HG02642 (cell line): ENCODE data around the gene CAPN8.

Experiments used
- ATAC-seq: cut with Tn5 transposase; IDR thresholded peaks from one replicate; pipeline ENCODE4 v1.9.1; 2021; ENCODE audit warnings: mild to moderate bottlenecking; ENCODE audit not compliant: unreplicated experiment, poor library complexity

CAPN8 gene

GRCh38 chr1:223665592-223666312 lies at the start of gene CAPN8:
Gene CAPN8, minus strand, starts transcription at chr1:223665701. Its CDS starts 55 bp downstream, at chr1:223665646.
- no peak for ATAC-seq

- no peak for ATAC-seq
Observed at GRCh38 chr1:223714849-223715603, 49.5 kb upstream of the CAPN8 start.

DNA sequence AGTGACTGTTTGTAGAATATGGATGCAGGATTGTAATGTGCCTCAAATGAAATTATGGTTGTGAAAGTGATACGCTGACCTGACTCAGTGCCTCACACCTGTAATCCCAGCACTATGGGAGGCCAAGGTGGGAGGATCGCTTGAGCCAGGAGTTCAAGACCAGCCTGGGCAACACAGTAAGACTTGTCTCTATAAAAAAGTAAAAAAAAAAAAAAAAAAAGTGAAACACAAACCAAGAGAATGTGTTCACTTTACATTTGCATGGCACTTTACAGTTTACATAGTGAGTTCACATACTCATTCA lies 48.9 kb upstream of the CAPN8 start:
- no peak for ATAC-seq

DNA sequence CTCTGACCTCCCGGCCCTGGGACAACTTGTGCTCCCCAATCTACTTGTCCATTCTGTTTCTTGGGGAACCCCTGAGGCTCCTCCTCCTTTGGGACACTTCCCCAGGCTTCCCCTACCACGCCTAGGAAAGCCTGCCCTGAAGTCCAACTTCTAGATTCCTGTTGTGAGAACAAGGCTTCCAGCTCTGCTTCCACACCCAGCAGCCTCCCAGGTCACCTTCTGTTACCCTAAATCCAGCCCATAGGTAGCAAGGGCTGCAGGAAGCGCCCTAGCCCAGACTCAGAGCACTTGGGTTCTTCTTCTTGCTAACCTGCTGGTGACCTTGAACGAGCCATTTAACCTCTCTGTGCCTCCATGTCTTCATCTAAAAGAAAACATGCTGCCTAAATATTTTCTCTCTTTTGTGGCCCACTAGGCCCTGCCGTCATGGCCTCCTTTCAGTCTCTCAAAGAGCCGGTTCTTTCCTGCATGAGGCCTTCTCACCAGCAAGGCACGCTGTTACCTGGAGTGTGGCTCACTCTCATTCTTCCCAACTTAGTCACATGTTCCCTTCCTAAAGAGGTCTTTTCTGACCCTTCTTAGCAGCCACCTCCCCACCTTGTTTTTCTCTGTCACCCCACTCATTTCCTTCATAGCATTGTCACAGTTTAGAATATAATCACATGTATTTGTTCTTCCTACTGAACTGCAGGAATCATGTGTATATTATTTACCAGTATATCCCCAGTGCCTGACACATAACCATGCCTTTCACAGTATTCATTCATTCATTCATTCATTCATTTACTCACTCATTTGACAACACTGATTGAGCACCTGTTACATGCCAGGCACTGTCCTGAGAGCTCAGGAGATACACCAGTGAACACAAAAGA lies 48.3 kb upstream of the CAPN8 start:
- ATAC-seq: no peak

DNA sequence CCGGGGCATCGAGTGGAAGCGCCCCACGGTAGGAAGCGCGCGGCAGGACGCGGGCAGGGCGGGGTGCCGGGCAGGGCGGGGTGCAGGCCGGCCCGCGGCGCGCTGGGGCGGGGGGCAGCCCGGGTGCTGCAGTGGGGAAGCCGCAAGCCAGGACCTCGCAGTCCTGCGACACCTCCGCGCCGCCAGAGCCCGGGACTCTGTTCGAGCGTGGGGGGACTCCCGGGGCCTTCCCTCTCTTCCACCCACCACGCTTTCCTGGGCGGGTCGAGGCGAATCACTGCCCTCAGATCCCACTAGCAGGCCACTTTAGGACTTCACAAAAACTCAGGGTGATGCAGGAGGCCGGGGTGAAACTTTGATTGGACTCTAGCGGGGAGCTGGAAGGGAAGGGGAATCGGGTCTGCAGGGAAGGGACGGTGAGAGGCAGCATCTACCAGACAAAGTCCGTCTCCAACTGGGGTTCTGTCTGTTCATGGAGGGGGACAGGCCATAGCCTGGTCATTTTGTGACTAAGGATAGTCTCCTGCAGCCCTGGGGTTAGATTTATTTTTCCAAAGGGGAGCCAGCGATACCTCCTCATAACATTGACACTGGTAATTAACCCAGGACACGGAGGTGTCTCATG lies 47.5 kb upstream of the CAPN8 start:
- ATAC-seq: peak; percentile 38

- ATAC-seq: peak; percentile 77
Observed at GRCh38 chr1:223712194-223712849, 46.8 kb upstream of the CAPN8 start, which contains the start of gene CAPN2. Gene CAPN2, plus strand, starts transcription at chr1:223712539. Its CDS starts 102 bp downstream, at chr1:223712641.

DNA sequence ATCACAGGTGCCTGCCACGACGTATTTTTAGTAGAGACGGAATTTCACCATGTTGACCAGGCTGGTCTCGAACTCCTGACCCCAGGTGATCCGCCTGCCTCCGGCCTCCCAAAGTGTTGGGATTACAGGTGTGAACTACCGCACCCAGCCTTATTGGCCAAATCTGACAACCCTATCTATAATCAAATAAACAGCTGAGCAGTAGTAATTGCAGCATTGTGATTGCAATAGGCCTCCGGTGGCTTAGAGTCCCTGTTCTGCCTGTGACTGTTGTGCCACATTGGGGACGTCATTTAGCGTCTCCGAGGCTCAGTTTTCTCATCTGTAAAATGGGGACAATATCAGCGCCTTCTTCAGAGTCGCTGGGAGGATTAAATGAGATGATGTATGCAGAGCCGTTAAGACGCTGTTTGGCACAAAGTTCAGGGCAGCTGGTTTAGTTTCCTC lies 46.3 kb upstream of the CAPN8 start:
- no peak for ATAC-seq

DNA sequence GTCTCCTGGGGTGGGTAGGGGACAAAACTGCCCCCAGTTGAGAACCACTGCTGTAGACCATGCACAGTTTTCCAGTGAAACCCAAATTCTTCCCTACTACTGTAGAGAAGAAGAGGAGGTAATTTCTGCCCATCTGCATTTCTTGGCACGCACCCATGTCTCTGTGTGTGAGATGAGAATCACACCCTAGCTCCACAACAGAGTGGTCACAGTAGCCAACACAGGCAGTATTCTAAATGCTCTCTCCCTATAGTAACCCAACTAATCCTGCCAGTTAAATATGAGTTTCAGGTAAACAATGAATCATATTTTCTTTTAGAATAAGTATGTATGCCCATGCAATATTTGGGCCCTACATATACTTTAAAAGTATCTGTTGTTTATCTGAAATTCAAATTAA lies 45.7 kb upstream of the CAPN8 start:
- no peak for ATAC-seq

DNA sequence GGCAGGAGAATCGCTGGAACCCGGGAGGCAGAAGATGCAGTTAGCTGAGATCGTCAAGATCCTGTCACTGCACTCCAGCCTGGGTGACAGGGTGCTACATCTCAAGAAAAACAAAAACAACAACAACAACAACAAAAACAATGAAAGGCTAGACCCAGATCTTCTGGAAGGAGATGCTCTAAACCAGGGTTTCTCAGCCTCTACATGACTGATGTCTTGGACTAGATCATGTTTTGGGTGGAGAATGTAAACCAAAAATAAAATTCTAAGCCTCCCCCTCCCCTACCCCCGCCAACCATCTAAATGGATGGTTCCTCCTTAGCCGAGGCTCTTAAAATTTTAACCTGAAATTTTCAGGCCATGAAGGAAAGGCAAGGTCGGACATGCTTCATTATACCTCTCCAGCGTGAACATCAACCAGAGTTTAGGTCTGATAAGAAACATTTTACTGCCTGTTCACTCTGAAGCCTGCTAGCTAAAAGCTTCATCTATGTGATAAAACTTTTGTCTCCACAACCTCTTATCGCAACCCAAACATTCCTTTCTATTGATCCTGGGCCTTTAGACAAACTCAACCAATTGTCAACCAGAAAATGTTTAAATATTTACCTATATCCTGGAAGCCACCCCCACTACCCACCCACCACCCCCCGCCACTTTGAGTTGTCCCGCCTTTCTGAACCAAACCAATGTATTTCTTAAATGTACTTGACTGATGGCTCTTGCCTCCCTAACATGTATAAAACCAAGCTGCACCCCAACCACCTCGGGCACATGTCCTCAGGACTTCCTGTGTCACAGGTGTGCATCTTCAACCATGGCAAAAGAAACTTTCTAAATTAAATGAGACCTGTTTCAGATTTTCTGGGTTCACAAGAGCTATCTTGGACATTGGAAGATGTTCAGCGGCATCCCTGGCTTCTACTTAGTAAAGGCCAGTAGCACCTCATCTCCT lies 45.0 kb upstream of the CAPN8 start:
- ATAC-seq: no peak

GRCh38 chr1:223709598-223709997 lies 44.1 kb upstream of the CAPN8 start:
- no peak for ATAC-seq

GRCh38 chr1:223708651-223709268 lies 43.3 kb upstream of the CAPN8 start:
- ATAC-seq: no peak

GRCh38 chr1:223708001-223708359 lies 42.5 kb upstream of the CAPN8 start:
- no peak for ATAC-seq

- no peak for ATAC-seq
Observed at GRCh38 chr1:223707256-223708000, 41.9 kb upstream of the CAPN8 start.

GRCh38 chr1:223706077-223706973 lies 40.8 kb upstream of the CAPN8 start:
- ATAC-seq: no peak

GRCh38 chr1:223704921-223705878 lies 39.7 kb upstream of the CAPN8 start:
- no peak for ATAC-seq

- ATAC-seq: no peak
Observed at GRCh38 chr1:223703668-223704013, 38.1 kb upstream of the CAPN8 start.
